HCT116 (cell line): ENCODE data around the gene WDSUB1. TPM values are rescaled to one million over a fixed set of nuclear protein-coding genes. Genes with fewer than 3 reads are reported as not detected.

Experiments
- ATAC-seq: fragments of 200-7000 bp; cut with Tn5 transposase; 2 replicates; pipeline ENCODE4 v1.9.1; 2020; ENCODE audit warnings: mild to moderate bottlenecking, moderate library complexity
- BruUV-seq: library from RNA; stranded (reverse); fragments of 400-500 nt; replicated peaks from 2 replicates; lab custom pipeline; 2021; lab: Mats Ljungman, UMichigan
- CTCF ChIA-PET: fragments of 300-600 bp; sonication (Branson Sonifier 250); formaldehyde crosslinking; loops from one replicate; lab custom pipeline; 2021; ENCODE audit warnings: antibody characterized with exemption; lab: Charles Lee
- POLR2A ChIA-PET: fragments of 300-600, 350-600 bp; sonication (Branson Sonifier 250); formaldehyde crosslinking; loops from one replicate; lab custom pipeline; 2021; ENCODE audit warnings: antibody characterized with exemption; lab: Charles Lee
- RAD21 ChIA-PET, 2 experiments: fragments of 300-600 bp; sonication (Branson Sonifier 250); formaldehyde crosslinking; loops; one replicate each; lab custom pipeline; 2023; ENCODE audit warnings: low total read pairs in 2 of 2; ENCODE audit not compliant: uncharacterized antibody in 2 of 2, unreplicated experiment in 2 of 2, low non-redundant PET in 1 of 2; lab: Charles Lee
- DNase-seq: peaks from one replicate; pipeline ENCODE4 v3.0.0-alpha.2; 2010; ENCODE audit warnings: low read depth, low spot score
- H2AFZ ChIP-seq: fragments of 200-600 bp; shearing (Covaris generic), sonication (generic); 2 replicates; pipeline ENCODE4 v1.6.1; 2017; ENCODE audit warnings: low read depth, mixed run types, mixed read lengths, antibody characterized with exemption, low read length; ENCODE audit not compliant: poor library complexity, severe bottlenecking
- H3K27ac ChIP-seq: 2 replicates; pipeline ENCODE4 v1.5.1; 2012; ENCODE audit warnings: low read depth, low read length
- H3K27me3 ChIP-seq: fragments of 200-600 bp; sonication (generic); 2 replicates; pipeline ENCODE4 v1.6.1; 2016; ENCODE audit warnings: mixed run types, low read length, mixed read lengths; ENCODE audit not compliant: insufficient read depth
- H3K36me3 ChIP-seq, 2 experiments: fragments of 200-500 bp in 1 of 2; fragments of 200-600 bp in 1 of 2; sonication (Bioruptor generic) in 1 of 2; sonication (generic) in 1 of 2; 2 replicates each; pipeline versions ENCODE4 v1.5.1 to v1.6.1; 2014 to 2016; ENCODE audit warnings: low read length in 2 of 2, inconsistent platforms in 1 of 2, mixed read lengths in 1 of 2, mixed run types in 1 of 2; ENCODE audit not compliant: insufficient read depth in 2 of 2, control insufficient read depth in 1 of 2
- H3K4me1 ChIP-seq, 2 experiments: fragments of 200-600 bp in 1 of 2; sonication (generic) in 1 of 2; 2 replicates each; pipeline versions ENCODE4 v1.5.1 to v1.6.1; 2012 to 2017; ENCODE audit warnings: low read length in 2 of 2, inconsistent platforms in 1 of 2, mild to moderate bottlenecking in 1 of 2, mixed read lengths in 1 of 2, mixed run types in 1 of 2, moderate library complexity in 1 of 2; ENCODE audit not compliant: insufficient read depth in 2 of 2, control insufficient read depth in 1 of 2
- H3K4me2 ChIP-seq: fragments of 200-600 bp; sonication (generic); 2 replicates; pipeline ENCODE4 v1.6.1; 2017; ENCODE audit warnings: mixed run types, low read length, mixed read lengths
- H3K4me3 ChIP-seq, 2 experiments: fragments of 200-600 bp in 1 of 2; sonication (generic) in 1 of 2; replicated peaks in 1 of 2; 2 replicates each; pipeline ENCODE4 v1.5.1; 2011 to 2016; ENCODE audit warnings: low read length in 2 of 2, control low read depth in 1 of 2, low read depth in 1 of 2, mild to moderate bottlenecking in 1 of 2, mixed read lengths in 1 of 2, mixed run types in 1 of 2
- H3K79me2 ChIP-seq: fragments of 200-600 bp; sonication (generic); 2 replicates; pipeline ENCODE4 v1.6.1; 2017; ENCODE audit warnings: mild to moderate bottlenecking, mixed run types, low read length, moderate library complexity, mixed read lengths; ENCODE audit not compliant: insufficient read depth
- H3K9ac ChIP-seq: fragments of 200-600 bp; sonication (generic); 2 replicates; pipeline ENCODE4 v1.6.1; 2016; ENCODE audit warnings: low read length, mixed read lengths
- H3K9me2 ChIP-seq: fragments of 200-600 bp; sonication (generic), shearing (Covaris generic); 2 replicates; pipeline ENCODE4 v1.6.1; 2017; ENCODE audit warnings: mixed run types, mild to moderate bottlenecking, moderate library complexity; ENCODE audit not compliant: insufficient read depth
- H3K9me3 ChIP-seq, 2 experiments: fragments of 200-500 bp in 1 of 2; fragments of 200-600 bp in 1 of 2; sonication (Bioruptor generic) in 1 of 2; sonication (generic) in 1 of 2; 2 replicates each; pipeline ENCODE4 v1.6.1; 2014 to 2017; ENCODE audit warnings: low read length in 2 of 2, mixed read lengths in 2 of 2, inconsistent platforms in 1 of 2, low read depth in 1 of 2, mild to moderate bottlenecking in 1 of 2, mixed run types in 1 of 2, moderate library complexity in 1 of 2; ENCODE audit not compliant: control insufficient read depth in 1 of 2, insufficient read depth in 1 of 2
- H4K20me1 ChIP-seq: fragments of 200-600 bp; sonication (generic), shearing (Covaris generic); 2 replicates; pipeline ENCODE4 v1.6.1; 2017; ENCODE audit warnings: mixed run types, mild to moderate bottlenecking, moderate library complexity; ENCODE audit not compliant: insufficient read depth
- ATF3 ChIP-seq: IDR thresholded peaks from 2 replicates; pipeline ENCODE4 v1.6.1; 2012
- CEBPB ChIP-seq: IDR thresholded peaks from 2 replicates; pipeline ENCODE4 v1.6.1; 2012; ENCODE audit warnings: low read depth
- CTCF ChIP-seq, 3 experiments: fragments of 200-600 bp in 1 of 3; sonication (generic) in 1 of 3; IDR thresholded peaks in 2 of 3; conservative IDR thresholded peaks in 1 of 3; 2 replicates each; pipeline ENCODE4 v1.5.1; 2012 to 2017; ENCODE audit warnings: low read depth in 2 of 3, low read length in 2 of 3, antibody characterized with exemption in 1 of 3, borderline replicate concordance in 1 of 3, control low read depth in 1 of 3, mild to moderate bottlenecking in 1 of 3, mixed read lengths in 1 of 3, mixed run types in 1 of 3, moderate library complexity in 1 of 3; ENCODE audit not compliant: insufficient read depth in 1 of 3
- EGR1 ChIP-seq: IDR thresholded peaks from 2 replicates; pipeline ENCODE4 v1.6.1; 2012; ENCODE audit warnings: low read depth
- EZH2phosphoT487 ChIP-seq: fragments of 200-600 bp; IDR thresholded peaks from 2 replicates; pipeline ENCODE4 v1.6.1; 2018; ENCODE audit warnings: antibody characterized with exemption, borderline replicate concordance
- JUND ChIP-seq: IDR thresholded peaks from 2 replicates; pipeline ENCODE4 v1.6.1; 2012
- MAX ChIP-seq: IDR thresholded peaks from 2 replicates; pipeline ENCODE4 v1.6.1; 2012
- POLR2AphosphoS5 ChIP-seq: IDR thresholded peaks from 2 replicates; pipeline ENCODE4 v1.6.1; 2011; ENCODE audit warnings: mild to moderate bottlenecking, low read depth, low read length, moderate library complexity
- RAD21 ChIP-seq: IDR thresholded peaks from 2 replicates; pipeline ENCODE4 v1.6.1; 2012; ENCODE audit warnings: low read depth, mild to moderate bottlenecking
- SP1 ChIP-seq: IDR thresholded peaks from 2 replicates; pipeline ENCODE4 v1.6.1; 2012; ENCODE audit warnings: low read depth
- SRF ChIP-seq: IDR thresholded peaks from 2 replicates; pipeline ENCODE4 v1.6.1; 2012; ENCODE audit warnings: low read depth
- TCF7L2 ChIP-seq: IDR thresholded peaks from 2 replicates; pipeline ENCODE4 v1.7.0; 2011; ENCODE audit warnings: borderline replicate concordance, inconsistent platforms; ENCODE audit not compliant: insufficient read depth, insufficient read length; ENCODE audit errors: extremely low read depth
- ZBTB33 ChIP-seq: IDR thresholded peaks from 2 replicates; pipeline ENCODE4 v1.6.1; 2011; ENCODE audit warnings: mild to moderate bottlenecking, low read length, moderate library complexity; ENCODE audit not compliant: insufficient replicate concordance; ENCODE audit errors: extremely low read depth
- intact Hi-C: fragments of 100-400 bp; cut with micrococcal nuclease; formaldehyde crosslinking; loops from 2 replicates; pipeline ENCODE4 v1.10.0; 2022
- total RNA-seq: library from RNA; stranded (reverse); gene quantifications from one replicate; pipeline ENCODE4 v1.2.1, GENCODE V29; 2021; ENCODE audit not compliant: unreplicated experiment

Gene WDSUB1
- total RNA-seq, 1 experiment from 2014 or later, result 8.8 TPM

GRCh38 chr2:159275111-159275510 lies 11.4 kb downstream of the WDSUB1 start (continued):
- TF ChIP-seq CTCF (IDR thresholded peaks at IDR 0.05 in 2 of 3, conservative IDR thresholded peaks at IDR 0.05 in 1 of 3; ENCODE audit: borderline replicate concordance in 1 of 3, insufficient read depth in 1 of 3, low read depth in 2 of 3, low read length in 2 of 3), result no peak
- TF ChIP-seq JUND, result no peak
- no peak for TF ChIP-seq POLR2AphosphoS5
- no peak for TF ChIP-seq EZH2phosphoT487
- TF ChIP-seq EGR1, result no peak
- TF ChIP-seq ATF3, result no peak
- TF ChIP-seq TCF7L2, result no peak
- no peak for TF ChIP-seq CEBPB
- TF ChIP-seq MAX, result no peak
- TF ChIP-seq SP1, result no peak

GRCh38 chr2:159272156-159272555 lies 14.3 kb downstream of the WDSUB1 start:
- Histone ChIP-seq H2AFZ (no peak overlapping the region), H3K4me3 (no peak overlapping the region), H3K36me3 (no peaks in the 10 kb centered on the region), H3K4me2 (no peak overlapping the region), H3K4me1 (peaks cover 3 to 13% of the 10 kb centered on the region in 2 experiments; a peak in 2 of 4 replicates), H3K27ac (no peak overlapping the region)
- DNase-seq, result no peak
- intact Hi-C loops, result no loop called here
- ChIA-PET RAD21 (no interaction called here), CTCF (no interaction called here)
- TF ChIP-seq RAD21 (no peak), ATF3 (no peak), CEBPB (no peak), ZBTB33 (no peak), TCF7L2 (no peak), SP1 (no peak), SRF (no peak)
- TF ChIP-seq, all 23 proteins: peak for 0
- Histone ChIP-seq H3K9ac (no peak overlapping the region), H3K27me3 (no peaks in the 10 kb centered on the region), H4K20me1 (no peaks in the 10 kb centered on the region), H3K79me2 (0 out of 2 replicates have a peak, but pooled peaks cover 5% of the 10 kb centered on the region), H3K9me2 (no peaks in the 10 kb centered on the region), H3K9me3 (no peaks in the 10 kb centered on the region)
- POLR2A ChIA-PET, result no interaction called here
- no TSS peak for BruUV-seq
- no peak for ATAC-seq
